Psoas muscle (tissue), 8 donors: ENCODE results near the gene PDGFC. TPM values are rescaled to one million over a fixed set of nuclear protein-coding genes. Genes with fewer than 3 reads are reported as not detected.
"Not testable (repeated sequence)": the region's sequence is repeated elsewhere in the genome, so short reads cannot be mapped to it uniquely, and the experiment has no call there.

Source experiments
- ATAC-seq, 4 donors: fragments of 200-7000 bp; cut with Tn5 transposase; one replicate each; pipeline ENCODE4 v1.9.1; 2020; ENCODE audit warnings: moderate library complexity in 3 of 4, mild to moderate bottlenecking in 2 of 4
- DNase-seq, 2 donors: peaks; one replicate each; pipeline ENCODE4 v3.0.0-alpha.2; 2020
- H3K27ac ChIP-seq: fragments of 200-600 bp; one replicate; pipeline ENCODE4 v1.8.0; 2022
- H3K27me3 ChIP-seq, 3 donors: fragments of 200-600 bp in 1 of 3; one replicate each; pipeline versions ENCODE4 v1.6.1 to v1.8.0; 2013 to 2022; ENCODE audit warnings: low read length in 2 of 3, mild to moderate bottlenecking in 2 of 3, moderate library complexity in 1 of 3; ENCODE audit not compliant: insufficient read depth in 3 of 3
- H3K36me3 ChIP-seq, 2 donors: fragments of 200-600 bp in 1 of 2; one replicate each; pipeline versions ENCODE4 v1.6.1 to v1.8.0; 2013 to 2022; ENCODE audit warnings: low read depth in 1 of 2, mild to moderate bottlenecking in 1 of 2, moderate library complexity in 1 of 2; ENCODE audit not compliant: insufficient read depth in 1 of 2
- H3K4me1 ChIP-seq: fragments of 200-600 bp; one replicate; pipeline ENCODE4 v1.8.0; 2022
- H3K4me3 ChIP-seq: fragments of 200-600 bp; one replicate; pipeline ENCODE4 v1.8.0; 2022; ENCODE audit warnings: mild to moderate bottlenecking
- H3K9me3 ChIP-seq: fragments of 200-600 bp; one replicate; pipeline ENCODE4 v1.8.0; 2022
- WGBS, 3 donors: extraction: QIAGEN DNeasy Blood & Tissue Kit; methylation state at CpG; one replicate each; pipeline versions ENCODE4 v1.1.6 to v1.1.7; 2013; 5-methylcytosine and 5-hydroxymethylcytosine counted together
- intact Hi-C, 2 donors: fragments of 100-400 bp; cut with DNase I; formaldehyde crosslinking; loops; one replicate each; pipeline versions ENCODE4 v1.11.0 to v1.14.2; 2022
- polyA plus RNA-seq, 3 donors: library from polyadenylated mRNA; stranded (reverse); fragments of 200-250 nt; gene quantifications; one replicate each; pipeline ENCODE4 v1.2.3, GENCODE V29; 2013
- total RNA-seq, 4 donors: library from RNA; stranded (reverse); fragmentation: NEBNext Ultra II Directional in 2 of 4; extraction: Animal tissue kit (Norgen Biotek cat#: 25700) in 2 of 4; gene quantifications; one replicate each; pipeline versions ENCODE4 v1.2.1 to v1.2.4, GENCODE V29; 2021 to 2023
- TF ChIP-seq, protein P1 (sequence below): fragments of 200-600 bp; IDR thresholded peaks from one replicate; pipeline ENCODE4 v1.8.0; 2022; ENCODE audit warnings: antibody characterized with exemption
- donor health status: healthy with polysubstance abuse.
- donor health status: DM: no; HTN: no; CAD: no; lungs with moderate emphysema.
- donor health status: Bipolar disorder and iron deficiency.
- donor health status: healthy.
- donor health status: DM: yes; HTN: yes; CAD: no.
- donor health status: DM: no; HTN: no; CAD: no.
- donor health status: DM: no; HTN: no; CAD: no.
- donor health status: DM: yes; HTN: yes; CAD: no.

PDGFC gene
- total and polyA plus RNA-seq, 7 donors: 2.2 to 19.8 (median 6.3) TPM

GRCh38 chr4:156870861-156871260 is 100.7 kb downstream of the PDGFC start:
- TF ChIP-seq, protein P1, sequence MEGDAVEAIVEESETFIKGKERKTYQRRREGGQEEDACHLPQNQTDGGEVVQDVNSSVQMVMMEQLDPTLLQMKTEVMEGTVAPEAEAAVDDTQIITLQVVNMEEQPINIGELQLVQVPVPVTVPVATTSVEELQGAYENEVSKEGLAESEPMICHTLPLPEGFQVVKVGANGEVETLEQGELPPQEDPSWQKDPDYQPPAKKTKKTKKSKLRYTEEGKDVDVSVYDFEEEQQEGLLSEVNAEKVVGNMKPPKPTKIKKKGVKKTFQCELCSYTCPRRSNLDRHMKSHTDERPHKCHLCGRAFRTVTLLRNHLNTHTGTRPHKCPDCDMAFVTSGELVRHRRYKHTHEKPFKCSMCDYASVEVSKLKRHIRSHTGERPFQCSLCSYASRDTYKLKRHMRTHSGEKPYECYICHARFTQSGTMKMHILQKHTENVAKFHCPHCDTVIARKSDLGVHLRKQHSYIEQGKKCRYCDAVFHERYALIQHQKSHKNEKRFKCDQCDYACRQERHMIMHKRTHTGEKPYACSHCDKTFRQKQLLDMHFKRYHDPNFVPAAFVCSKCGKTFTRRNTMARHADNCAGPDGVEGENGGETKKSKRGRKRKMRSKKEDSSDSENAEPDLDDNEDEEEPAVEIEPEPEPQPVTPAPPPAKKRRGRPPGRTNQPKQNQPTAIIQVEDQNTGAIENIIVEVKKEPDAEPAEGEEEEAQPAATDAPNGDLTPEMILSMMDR: no peak
- Histone ChIP-seq H3K27me3 (no peaks in the 10 kb centered on the region), H3K27ac (no peak overlapping the region), H3K4me3 (no peak overlapping the region), H3K9me3 (no peaks in the 10 kb centered on the region), H3K4me1 (no peaks in the 10 kb centered on the region), H3K36me3 (no peaks in the 10 kb centered on the region)
- no peak for DNase-seq
- WGBS, 3 donors: 65 to 72% (median 69%) methylated on average over 3 of the region's 3 CpGs
- intact Hi-C loops: no loop called here
- no peak for ATAC-seq

DNA sequence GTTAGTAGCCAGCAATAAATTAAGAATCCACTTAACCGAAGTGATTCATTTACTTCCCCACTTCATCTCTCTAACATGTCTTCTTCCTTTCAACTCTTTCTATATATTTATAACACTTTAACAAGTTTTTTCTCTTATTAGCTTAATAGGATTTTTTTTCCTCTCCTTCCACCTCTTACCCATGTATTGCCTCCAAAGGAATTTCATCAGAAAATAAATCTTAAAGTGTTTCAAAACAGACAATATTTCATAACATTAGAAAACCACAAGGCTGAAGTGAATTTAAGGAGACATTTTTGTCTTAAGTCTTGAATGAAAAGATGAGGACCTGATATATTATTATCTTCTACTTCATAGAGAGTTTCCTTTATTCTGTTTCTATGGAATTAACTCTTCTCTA is 101.5 kb downstream of the PDGFC start:
- TF ChIP-seq, protein P1: no peak
- H3K4me1 ChIP-seq: no peaks in the 10 kb centered on the region
- H3K27me3 ChIP-seq: no peaks in the 10 kb centered on the region
- no peaks in the 10 kb centered on the region for H3K9me3 ChIP-seq
- WGBS, 3 donors: 85 to 91% (median 89%) methylated on average over 1 of the region's 1 CpG
- no peak overlapping the region for H3K27ac ChIP-seq
- H3K36me3 ChIP-seq: no peaks in the 10 kb centered on the region
- intact Hi-C loops: no loop called here
- H3K4me3 ChIP-seq: no peak overlapping the region
- no peak for DNase-seq
- ATAC-seq: no peak

- H3K27ac ChIP-seq, H3K27me3 ChIP-seq, H3K9me3 ChIP-seq, ATAC-seq, DNase-seq, H3K36me3 ChIP-seq, intact Hi-C loops, H3K4me1 ChIP-seq, H3K4me3 ChIP-seq: not testable (repeated sequence)
- 77 to 90% (median 89%) methylated on average over 1 to 2 of the region's 2 CpGs for WGBS, 3 donors
These were observed 105.5 kb downstream of the PDGFC start for GRCh38 chr4:156866088-156866487.

GRCh38 chr4:156865451-156865850 is 106.1 kb downstream of the PDGFC start:
- DNase-seq (no peak), ATAC-seq (no peak)
- WGBS, 3 donors: 80 to 83% (median 83%) methylated on average over 2 of the region's 2 CpGs
- intact Hi-C loops: no loop called here
- Histone ChIP-seq H3K27me3 (no peaks in the 10 kb centered on the region), H3K4me3 (no peak overlapping the region), H3K27ac (no peak overlapping the region), H3K4me1 (no peaks in the 10 kb centered on the region), H3K36me3 (no peaks in the 10 kb centered on the region), H3K9me3 (no peaks in the 10 kb centered on the region)
- TF ChIP-seq, protein P1: no peak

GRCh38 chr4:156858071-156858470 is 113.5 kb downstream of the PDGFC start:
- no peak overlapping the region for H3K27ac ChIP-seq
- no peaks in the 10 kb centered on the region for H3K27me3 ChIP-seq
- ATAC-seq (no peak), DNase-seq (no peak)
- WGBS, 3 donors: 95 to 97% (median 96%) methylated on average over 3 of the region's 3 CpGs
- H3K4me1 ChIP-seq: no peaks in the 10 kb centered on the region
- intact Hi-C loops: no loop called here
- TF ChIP-seq, protein P1: no peak
- H3K36me3 ChIP-seq: no peaks in the 10 kb centered on the region
- H3K4me3 ChIP-seq: no peak overlapping the region
- H3K9me3 ChIP-seq: no peaks in the 10 kb centered on the region
